RWPE1 (cell line): Measurements from ENCODE around the gene CLRN1.

Experiments
- CTCF ChIA-PET: fragments of 350-600 bp; sonication (Branson Sonifier 250); formaldehyde crosslinking; extraction: SDS; loops from one replicate; lab custom pipeline; 2021; lab: Yijun Ruan, JAX
- POLR2A ChIA-PET: fragments of 400-600 bp; formaldehyde crosslinking; extraction: SDS; loops from one replicate; lab custom pipeline; 2020; ENCODE audit warnings: antibody characterized with exemption; ENCODE audit not compliant: low non-redundant PET; lab: Yijun Ruan, JAX
- DNase-seq: peaks from one replicate; pipeline ENCODE4 v3.0.0; 2012; ENCODE audit warnings: low spot score
- H3K27ac ChIP-seq: fragments of 450-650 bp; 2 replicates; pipeline ENCODE4 v1.5.1; 2017
- TF ChIP-seq, protein P1 (sequence below): fragments of 450-650 bp; conservative IDR thresholded peaks from 2 replicates; pipeline ENCODE4 v1.5.1; 2017; ENCODE audit warnings: low read depth, mild to moderate bottlenecking

Gene CLRN1

DNA sequence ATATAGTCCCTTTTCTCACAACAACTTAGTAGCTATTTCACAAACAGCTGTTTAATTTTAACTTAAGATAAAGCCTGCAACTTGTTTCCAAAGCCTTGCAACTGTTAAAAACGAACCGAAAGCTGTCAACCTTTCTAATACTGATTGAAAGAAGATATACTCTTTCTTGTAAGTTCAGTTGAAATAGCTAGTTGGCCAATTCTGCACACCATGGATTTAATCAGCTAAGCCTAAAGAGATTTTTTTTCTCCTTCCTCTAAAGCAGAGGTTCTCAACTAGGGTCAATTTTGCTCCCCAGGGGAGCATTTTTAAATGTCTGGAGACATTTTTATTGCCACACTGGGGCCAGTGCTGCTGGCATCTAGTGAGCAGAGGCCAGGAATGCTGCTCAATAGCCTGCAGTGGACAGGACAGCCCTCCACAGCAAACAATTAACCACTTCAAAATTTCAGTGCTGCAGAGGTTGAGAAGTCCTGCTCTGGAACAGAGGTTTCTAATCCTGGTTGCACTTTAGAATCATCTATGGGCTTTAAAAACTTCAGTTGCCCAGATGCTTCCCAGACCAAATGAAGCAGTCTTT, 93.4 kb downstream of the CLRN1 start:
- no peak overlapping the region for H3K27ac ChIP-seq
- ChIA-PET POLR2A (no interaction called here), CTCF (interaction anchor here (0.6 kb wide), 1 partner anchor 907 kb away, joined by 3 read pairs; no protein-coding TSS in a partner anchor)
- TF ChIP-seq, protein P1, sequence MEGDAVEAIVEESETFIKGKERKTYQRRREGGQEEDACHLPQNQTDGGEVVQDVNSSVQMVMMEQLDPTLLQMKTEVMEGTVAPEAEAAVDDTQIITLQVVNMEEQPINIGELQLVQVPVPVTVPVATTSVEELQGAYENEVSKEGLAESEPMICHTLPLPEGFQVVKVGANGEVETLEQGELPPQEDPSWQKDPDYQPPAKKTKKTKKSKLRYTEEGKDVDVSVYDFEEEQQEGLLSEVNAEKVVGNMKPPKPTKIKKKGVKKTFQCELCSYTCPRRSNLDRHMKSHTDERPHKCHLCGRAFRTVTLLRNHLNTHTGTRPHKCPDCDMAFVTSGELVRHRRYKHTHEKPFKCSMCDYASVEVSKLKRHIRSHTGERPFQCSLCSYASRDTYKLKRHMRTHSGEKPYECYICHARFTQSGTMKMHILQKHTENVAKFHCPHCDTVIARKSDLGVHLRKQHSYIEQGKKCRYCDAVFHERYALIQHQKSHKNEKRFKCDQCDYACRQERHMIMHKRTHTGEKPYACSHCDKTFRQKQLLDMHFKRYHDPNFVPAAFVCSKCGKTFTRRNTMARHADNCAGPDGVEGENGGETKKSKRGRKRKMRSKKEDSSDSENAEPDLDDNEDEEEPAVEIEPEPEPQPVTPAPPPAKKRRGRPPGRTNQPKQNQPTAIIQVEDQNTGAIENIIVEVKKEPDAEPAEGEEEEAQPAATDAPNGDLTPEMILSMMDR, result no peak
- DNase-seq, result no peak

DNA sequence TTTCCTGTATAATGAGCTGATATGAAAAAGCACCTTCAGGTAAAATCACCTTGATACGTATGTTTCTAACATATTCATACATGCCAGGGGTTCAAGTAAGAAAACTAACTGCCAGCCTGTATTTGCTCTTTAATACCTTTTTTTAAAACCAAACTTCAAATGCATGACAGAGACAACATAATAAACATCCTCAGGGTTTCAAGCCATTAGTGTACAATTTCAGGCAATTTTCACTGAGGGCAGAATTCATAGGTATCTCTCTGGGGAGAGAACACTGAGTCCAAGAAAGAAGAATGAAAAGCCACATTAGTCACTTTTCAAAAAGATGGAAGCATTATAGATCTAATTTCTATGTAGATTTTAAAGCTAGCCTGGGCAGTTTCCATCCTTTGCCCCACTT, 94.2 kb downstream of the CLRN1 start:
- DNase-seq, result no peak
- CTCF ChIA-PET, result interaction anchor here (0.8 kb wide), 1 partner anchor 91 kb away, joined by 3 read pairs; no protein-coding TSS in a partner anchor
- TF ChIP-seq, protein P1, result no peak
- POLR2A ChIA-PET, result no interaction called here
- no peak overlapping the region for H3K27ac ChIP-seq

DNA sequence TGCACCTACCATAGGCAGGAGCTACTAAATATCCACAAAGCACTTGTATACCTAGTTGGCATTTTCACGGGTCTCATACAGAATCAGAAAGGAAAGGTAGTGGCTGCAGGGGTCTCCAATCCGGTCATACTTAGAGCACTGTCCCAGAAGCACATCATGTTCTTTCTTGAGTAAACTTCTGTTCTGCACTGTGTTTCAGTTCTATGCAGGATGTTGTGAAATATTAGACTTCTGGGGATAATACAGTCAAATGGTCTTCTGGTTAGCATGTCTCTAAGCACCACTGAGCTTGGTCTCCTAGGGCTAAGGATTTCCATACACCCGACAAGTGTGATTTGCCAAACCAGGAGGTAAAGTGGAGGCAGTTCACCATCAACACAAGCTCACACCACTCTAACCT, 95.2 kb downstream of the CLRN1 start:
- ChIA-PET POLR2A (no interaction called here), CTCF (no interaction called here)
- TF ChIP-seq, protein P1, result no peak
- no peak for DNase-seq
- H3K27ac ChIP-seq, result no peak overlapping the region

DNA sequence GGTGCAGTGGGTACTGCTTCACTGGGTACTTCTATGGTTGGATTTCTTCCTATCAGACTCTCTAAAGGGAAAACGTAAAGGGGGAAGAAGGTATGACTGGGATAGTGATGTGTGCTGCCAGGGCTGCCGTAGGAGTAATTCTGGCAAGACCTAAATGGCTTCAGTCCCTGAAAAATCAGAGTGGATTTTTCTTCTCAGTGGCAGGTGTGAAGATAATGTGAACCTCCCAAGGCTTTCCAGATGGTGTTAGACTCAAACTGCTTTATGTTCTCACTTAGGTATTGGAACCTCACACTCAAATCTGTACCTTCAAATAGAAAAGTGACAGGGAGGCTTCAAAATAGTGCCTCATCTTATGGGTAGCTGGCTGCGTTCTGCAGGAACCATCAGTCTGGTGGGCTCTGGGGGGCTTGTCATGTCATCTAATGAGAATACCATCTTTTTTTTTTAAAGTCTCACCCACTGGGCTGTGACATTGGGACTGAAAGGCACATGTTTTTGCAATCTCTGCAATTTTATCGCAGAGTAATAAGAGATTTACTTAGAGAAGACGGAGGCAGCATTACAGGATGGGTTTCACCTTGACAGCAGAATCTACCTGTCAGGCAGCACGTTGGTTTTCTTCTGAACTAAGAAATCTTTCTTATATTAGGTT, 95.8 kb downstream of the CLRN1 start:
- no peak for DNase-seq
- H3K27ac ChIP-seq, result no peak overlapping the region
- TF ChIP-seq, protein P1, result no peak
- ChIA-PET POLR2A (no interaction called here), CTCF (no interaction called here)
